ENCODE data around the gene DENND6A. TPM values are rescaled to one million over a fixed set of nuclear protein-coding genes. Genes with fewer than 3 reads are reported as not detected.
"Not testable (repeated sequence)": the region's sequence is repeated elsewhere in the genome, so short reads cannot be mapped to it uniquely, and the experiment has no call there.

The DENND6A gene
- total and polyA plus RNA-seq, 3 donors from 2014 or later: 16.0 to 20.6 (median 18.7) TPM

DNA sequence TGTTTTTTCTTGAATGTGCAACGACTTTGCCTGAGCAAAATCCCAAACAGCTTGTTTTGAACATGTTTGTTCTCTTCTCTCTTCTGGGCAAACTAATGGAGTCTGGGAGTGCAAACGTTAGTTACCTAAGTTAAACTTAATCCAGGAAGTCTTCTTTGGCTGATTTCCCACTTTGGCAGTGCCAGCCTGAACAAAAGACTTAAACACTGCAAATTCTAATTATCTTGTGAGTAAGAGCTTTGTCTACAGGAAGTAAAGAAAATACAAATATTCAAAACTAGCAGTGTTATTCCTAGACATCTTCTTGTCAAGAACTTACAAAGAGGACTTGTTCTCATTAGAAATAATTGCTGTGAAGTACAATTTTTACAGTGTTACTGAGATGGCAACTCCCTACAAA is 16.7 kb upstream of the DENND6A start:
- Histone ChIP-seq H3K9me3 (no peaks in the 10 kb centered on the region), H3K27me3 (no peaks in the 10 kb centered on the region), H3K36me3 (ENCODE audit: low read depth, missing control alignments) (no peaks in the 10 kb centered on the region), H3K4me3 (no peak overlapping the region), H3K4me1 (no peaks in the 10 kb centered on the region), H3K27ac (no peak overlapping the region)
- intact Hi-C loops (cut with DNase I; ENCODE audit: low total_unique reads): no loop called here
- WGBS, 2 donors: 23 to 31% methylated on average over 2 of the region's 2 CpGs
- TF ChIP-seq POLR2A (IDR thresholded peaks at IDR 0.05): no peak
- TF ChIP-seq, protein P1, sequence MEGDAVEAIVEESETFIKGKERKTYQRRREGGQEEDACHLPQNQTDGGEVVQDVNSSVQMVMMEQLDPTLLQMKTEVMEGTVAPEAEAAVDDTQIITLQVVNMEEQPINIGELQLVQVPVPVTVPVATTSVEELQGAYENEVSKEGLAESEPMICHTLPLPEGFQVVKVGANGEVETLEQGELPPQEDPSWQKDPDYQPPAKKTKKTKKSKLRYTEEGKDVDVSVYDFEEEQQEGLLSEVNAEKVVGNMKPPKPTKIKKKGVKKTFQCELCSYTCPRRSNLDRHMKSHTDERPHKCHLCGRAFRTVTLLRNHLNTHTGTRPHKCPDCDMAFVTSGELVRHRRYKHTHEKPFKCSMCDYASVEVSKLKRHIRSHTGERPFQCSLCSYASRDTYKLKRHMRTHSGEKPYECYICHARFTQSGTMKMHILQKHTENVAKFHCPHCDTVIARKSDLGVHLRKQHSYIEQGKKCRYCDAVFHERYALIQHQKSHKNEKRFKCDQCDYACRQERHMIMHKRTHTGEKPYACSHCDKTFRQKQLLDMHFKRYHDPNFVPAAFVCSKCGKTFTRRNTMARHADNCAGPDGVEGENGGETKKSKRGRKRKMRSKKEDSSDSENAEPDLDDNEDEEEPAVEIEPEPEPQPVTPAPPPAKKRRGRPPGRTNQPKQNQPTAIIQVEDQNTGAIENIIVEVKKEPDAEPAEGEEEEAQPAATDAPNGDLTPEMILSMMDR (IDR thresholded peaks at IDR 0.05): no peak
- DNase-seq: no peak

DNA sequence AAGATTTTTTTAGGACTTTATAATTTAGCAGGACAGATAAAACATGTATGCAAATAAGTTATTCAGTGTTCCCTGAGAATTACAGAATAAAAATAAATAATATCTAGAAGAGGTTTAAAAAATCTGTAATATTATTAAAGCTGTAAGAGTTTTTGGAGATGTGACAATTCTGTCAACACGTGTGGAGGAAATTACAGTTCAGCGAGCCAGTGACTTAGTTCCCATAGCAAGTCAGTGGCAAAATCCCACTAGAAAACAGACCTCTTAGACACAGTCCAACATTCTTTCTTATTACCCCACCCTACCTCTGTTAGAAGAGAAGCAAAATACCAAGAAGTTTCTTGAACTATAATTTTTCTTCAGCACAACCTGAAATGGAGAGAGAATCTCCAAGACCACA is 16.2 kb upstream of the DENND6A start:
- H3K27ac ChIP-seq: no peak overlapping the region
- H3K36me3 ChIP-seq (ENCODE audit: low read depth, missing control alignments): no peaks in the 10 kb centered on the region
- no peaks in the 10 kb centered on the region for H3K9me3 ChIP-seq
- DNase-seq: no peak
- intact Hi-C loops (cut with DNase I; ENCODE audit: low total_unique reads): no loop called here
- H3K27me3 ChIP-seq: no peaks in the 10 kb centered on the region
- TF ChIP-seq, protein P1 (IDR thresholded peaks at IDR 0.05): no peak
- no peak for TF ChIP-seq POLR2A (IDR thresholded peaks at IDR 0.05)
- no peak overlapping the region for H3K4me3 ChIP-seq
- no peaks in the 10 kb centered on the region for H3K4me1 ChIP-seq
- WGBS, 2 donors: 39 to 47% methylated on average over 2 of the region's 2 CpGs

DNA sequence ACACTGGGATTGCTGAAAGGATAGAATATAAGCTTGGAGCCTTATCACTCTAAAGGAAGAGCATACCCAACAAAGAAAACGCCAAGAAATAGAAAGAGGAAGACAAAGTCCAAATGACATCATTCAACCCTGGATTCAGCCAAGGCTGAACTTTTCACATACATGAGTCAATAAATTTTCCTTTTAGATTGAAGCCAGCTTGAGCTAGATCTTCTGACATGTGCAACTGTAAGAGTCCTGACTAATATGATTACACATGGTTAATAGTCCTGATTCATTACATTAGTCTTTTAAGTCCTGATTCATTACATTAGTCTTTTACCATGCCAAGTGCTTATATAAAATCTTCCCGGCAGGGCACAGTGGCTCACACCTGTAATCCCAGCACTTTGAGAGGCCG is 13.6 kb upstream of the DENND6A start:
- no peak for DNase-seq
- Histone ChIP-seq H3K4me1 (no peaks in the 10 kb centered on the region), H3K4me3 (no peak overlapping the region), H3K9me3 (no peaks in the 10 kb centered on the region), H3K36me3 (ENCODE audit: low read depth, missing control alignments) (no peaks in the 10 kb centered on the region), H3K27me3 (no peaks in the 10 kb centered on the region), H3K27ac (no peak overlapping the region)
- 73 to 87% methylated on average over 3 of the region's 3 CpGs for WGBS, 2 donors
- TF ChIP-seq, protein P1 (IDR thresholded peaks at IDR 0.05): no peak
- no peak for TF ChIP-seq POLR2A (IDR thresholded peaks at IDR 0.05)
- intact Hi-C loops (cut with DNase I; ENCODE audit: low total_unique reads): no loop called here

DNA sequence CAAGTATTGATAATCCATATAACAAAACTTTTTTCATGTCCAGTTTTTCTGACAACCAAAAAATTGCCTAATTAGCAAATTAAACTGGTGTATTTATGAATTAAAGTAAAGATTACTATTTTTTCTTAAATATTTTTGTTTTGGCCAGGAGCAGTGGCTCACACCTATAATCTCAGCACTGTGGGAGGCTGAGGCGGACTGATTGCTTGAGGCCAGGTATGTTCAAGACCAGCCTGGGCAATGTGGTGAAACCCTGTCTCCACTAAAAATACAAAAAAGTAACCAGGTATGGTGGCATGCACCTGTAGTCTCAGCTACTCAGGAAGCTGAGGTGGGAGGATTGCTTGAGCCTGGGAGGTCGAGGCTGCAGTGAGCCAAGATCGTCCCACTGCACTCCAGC is 12.5 kb upstream of the DENND6A start:
- DNase-seq; H3K4me1 ChIP-seq; H3K36me3 ChIP-seq (ENCODE audit: low read depth, missing control alignments); H3K27ac ChIP-seq; H3K27me3 ChIP-seq; H3K9me3 ChIP-seq; H3K4me3 ChIP-seq; intact Hi-C loops (cut with DNase I; ENCODE audit: low total_unique reads): not testable (repeated sequence)
- WGBS, 2 donors: 90 to 93% methylated on average over 3 of the region's 3 CpGs

GRCh38 chr3:57701781-57702180 is 8.9 kb upstream of the DENND6A start:
- no peak overlapping the region for H3K27ac ChIP-seq
- H3K27me3 ChIP-seq: no peaks in the 10 kb centered on the region
- WGBS, 2 donors: 94 to 99% methylated on average over 6 of the region's 6 CpGs
- H3K36me3 ChIP-seq (ENCODE audit: low read depth, missing control alignments): no peaks in the 10 kb centered on the region
- no peaks in the 10 kb centered on the region for H3K9me3 ChIP-seq
- no peak for DNase-seq
- intact Hi-C loops (cut with DNase I; ENCODE audit: low total_unique reads): no loop called here
- H3K4me3 ChIP-seq: no peak overlapping the region
- H3K4me1 ChIP-seq: no peaks in the 10 kb centered on the region
- TF ChIP-seq, protein P1 (IDR thresholded peaks at IDR 0.05): no peak
- no peak for TF ChIP-seq POLR2A (IDR thresholded peaks at IDR 0.05)

Measured in testis (tissue), 3 donors.